SK-N-SH (cell line): Measurements from ENCODE around the gene IL1R1. TPM values are rescaled to one million over a fixed set of nuclear protein-coding genes. Genes with fewer than 3 reads are reported as not detected.

Source experiments
- CTCF ChIA-PET: fragments of 300-600, 350-600 bp; formaldehyde crosslinking; extraction: SDS; loops from one replicate; lab custom pipeline; 2021; lab: Yijun Ruan, JAX
- POLR2A ChIA-PET: fragments of 350-600 bp; sonication (Branson Sonifier 250); formaldehyde crosslinking; extraction: SDS; loops from one replicate; lab custom pipeline; 2020; ENCODE audit warnings: antibody characterized with exemption, inconsistent platforms; lab: Yijun Ruan, JAX
- DNase-seq: peaks from one replicate; pipeline ENCODE4 v3.0.0; 2012
- H2AFZ ChIP-seq: fragments of 200-600 bp; sonication (generic); 2 replicates; pipeline ENCODE4 v1.8.1; 2016; ENCODE audit warnings: antibody characterized with exemption, mild to moderate bottlenecking, low read depth
- H3F3A ChIP-seq: fragments of 200-600 bp; sonication (generic); replicated peaks from 2 replicates; pipeline ENCODE3; 2016; ENCODE audit warnings: antibody characterized with exemption, mild to moderate bottlenecking; ENCODE audit not compliant: insufficient read depth
- H3K27ac ChIP-seq, 2 experiments: fragments of 200-500 bp in 1 of 2; fragments of 200-600 bp in 1 of 2; sonication (Bioruptor generic) in 1 of 2; sonication (generic), shearing (Covaris generic) in 1 of 2; 2 replicates each; pipeline versions ENCODE4 v1.5.1 to v1.6.1; 2014 to 2016; ENCODE audit warnings: low read depth in 2 of 2, inconsistent platforms in 1 of 2, low read length in 1 of 2, mild to moderate bottlenecking in 1 of 2, mixed read lengths in 1 of 2
- H3K27me3 ChIP-seq: fragments of 200-600 bp; sonication (generic), shearing (Covaris generic); 2 replicates; pipeline ENCODE4 v1.6.1; 2016; ENCODE audit warnings: mixed run types; ENCODE audit not compliant: insufficient read depth
- H3K36me3 ChIP-seq, 2 experiments: fragments of 200-500 bp in 1 of 2; fragments of 200-600 bp in 1 of 2; sonication (Bioruptor generic) in 1 of 2; sonication (generic) in 1 of 2; replicated peaks in 1 of 2; 2 replicates each; pipeline versions ENCODE3 to v1.5.1; 2014 to 2016; ENCODE audit warnings: low read length in 1 of 2, mild to moderate bottlenecking in 1 of 2; ENCODE audit not compliant: insufficient read depth in 2 of 2, control insufficient read depth in 1 of 2
- H3K4me1 ChIP-seq, 2 experiments: fragments of 200-500 bp in 1 of 2; fragments of 200-600 bp in 1 of 2; sonication (Bioruptor generic) in 1 of 2; sonication (generic), shearing (Covaris generic) in 1 of 2; 2 replicates each; pipeline versions ENCODE4 v1.5.1 to v1.6.1; 2014 to 2016; ENCODE audit warnings: low read depth in 1 of 2, low read length in 1 of 2, mixed run types in 1 of 2; ENCODE audit not compliant: insufficient read depth in 2 of 2, control insufficient read depth in 1 of 2
- H3K4me2 ChIP-seq: fragments of 200-600 bp; sonication (generic), shearing (Covaris generic); 2 replicates; pipeline ENCODE4 v1.6.1; 2017; ENCODE audit warnings: mixed run types
- H3K4me3 ChIP-seq, 2 experiments: fragments of 200-500 bp in 1 of 2; fragments of 200-600 bp in 1 of 2; sonication (Bioruptor generic) in 1 of 2; sonication (generic), shearing (Covaris generic) in 1 of 2; 2 replicates each; pipeline versions ENCODE4 v1.5.1 to v1.8.1; 2014 to 2016; ENCODE audit warnings: low read depth in 2 of 2, inconsistent platforms in 1 of 2, low read length in 1 of 2, mild to moderate bottlenecking in 1 of 2, mixed read lengths in 1 of 2, moderate library complexity in 1 of 2
- H3K79me2 ChIP-seq: fragments of 200-600 bp; sonication (generic); 2 replicates; pipeline ENCODE4 v1.8.1; 2017; ENCODE audit warnings: mild to moderate bottlenecking; ENCODE audit not compliant: insufficient read depth
- H3K9ac ChIP-seq: fragments of 200-600 bp; sonication (generic); 2 replicates; pipeline ENCODE4 v1.6.1; 2017; ENCODE audit warnings: mixed run types
- H3K9me2 ChIP-seq: fragments of 200-600 bp; sonication (generic); 2 replicates; pipeline ENCODE4 v1.6.1; 2017; ENCODE audit warnings: mixed run types
- H3K9me3 ChIP-seq: fragments of 200-600 bp; sonication (generic); 2 replicates; pipeline ENCODE4 v1.6.1; 2017; ENCODE audit warnings: mixed run types, mild to moderate bottlenecking, moderate library complexity
- H4K20me1 ChIP-seq: fragments of 200-600 bp; sonication (generic); 2 replicates; pipeline ENCODE4 v1.6.1; 2017; ENCODE audit warnings: mild to moderate bottlenecking, mixed run types; ENCODE audit not compliant: insufficient read depth
- CTCF ChIP-seq: fragments of 200-600 bp; sonication (generic); IDR thresholded peaks from 2 replicates; pipeline ENCODE4 v1.6.1; 2017; ENCODE audit warnings: antibody characterized with exemption, mild to moderate bottlenecking, moderate library complexity
- EP300 ChIP-seq, 2 experiments: IDR thresholded peaks; 2 replicates each; pipeline versions ENCODE4 v1.4.0 to v1.6.1; 2012; ENCODE audit warnings: borderline replicate concordance in 1 of 2, low read depth in 1 of 2, low read length in 1 of 2
- EZH2phosphoT487 ChIP-seq: fragments of 200-600 bp; sonication (generic); IDR thresholded peaks from 2 replicates; pipeline ENCODE4 v1.6.1; 2017; ENCODE audit warnings: low read depth, mixed run types, mild to moderate bottlenecking, antibody characterized with exemption, moderate library complexity, borderline replicate concordance
- FOSL2 ChIP-seq: IDR thresholded peaks from 2 replicates; pipeline ENCODE4 v1.4.0; 2012; ENCODE audit warnings: low read depth, mild to moderate bottlenecking, moderate library complexity, borderline replicate concordance
- FOXM1 ChIP-seq: IDR thresholded peaks from 2 replicates; pipeline ENCODE4 v1.4.0; 2012; ENCODE audit warnings: low read depth, mild to moderate bottlenecking
- JUND ChIP-seq: IDR thresholded peaks from 2 replicates; pipeline ENCODE4 v1.4.0; 2012
- MAX ChIP-seq: IDR thresholded peaks from 2 replicates; pipeline ENCODE4 v1.4.0; 2012; ENCODE audit warnings: low read depth
- MEF2A ChIP-seq: IDR thresholded peaks from 2 replicates; pipeline ENCODE4 v1.4.0; 2012; ENCODE audit warnings: low read depth, borderline replicate concordance
- NRF1 ChIP-seq: IDR thresholded peaks from 2 replicates; pipeline ENCODE4 v1.6.1; 2012; ENCODE audit warnings: low read depth, mild to moderate bottlenecking, low read length
- POLR2AphosphoS5 ChIP-seq: IDR thresholded peaks from 2 replicates; pipeline ENCODE4 v1.6.1; 2012; ENCODE audit warnings: low read depth, low read length
- RAD21 ChIP-seq: IDR thresholded peaks from 2 replicates; pipeline ENCODE4 v1.6.1; 2012; ENCODE audit warnings: mild to moderate bottlenecking, low read length
- REST ChIP-seq: IDR thresholded peaks from 2 replicates; pipeline ENCODE4 v1.6.1; 2012; ENCODE audit warnings: mild to moderate bottlenecking, low read depth, low read length, moderate library complexity
- RFX5 ChIP-seq: IDR thresholded peaks from 2 replicates; pipeline ENCODE4 v1.6.1; 2012; ENCODE audit warnings: mild to moderate bottlenecking, improper control_type of control experiment, low read length
- RXRA ChIP-seq: IDR thresholded peaks from 2 replicates; pipeline ENCODE4 v1.4.0; 2012; ENCODE audit warnings: low read depth, mild to moderate bottlenecking, borderline replicate concordance
- SMC3 ChIP-seq: IDR thresholded peaks from 2 replicates; pipeline ENCODE4 v1.6.1; 2012; ENCODE audit warnings: low read depth, low read length, improper control_type of control experiment
- TAF1 ChIP-seq: IDR thresholded peaks from 2 replicates; pipeline ENCODE4 v1.6.1; 2012; ENCODE audit warnings: low read depth, mild to moderate bottlenecking, low read length, moderate library complexity, borderline replicate concordance
- TCF12 ChIP-seq: IDR thresholded peaks from 2 replicates; pipeline ENCODE4 v1.4.0; 2012
- TEAD4 ChIP-seq: IDR thresholded peaks from 2 replicates; pipeline ENCODE4 v1.4.0; 2012; ENCODE audit warnings: mild to moderate bottlenecking, borderline replicate concordance; ENCODE audit not compliant: insufficient read depth
- USF1 ChIP-seq: IDR thresholded peaks from 2 replicates; pipeline ENCODE4 v1.4.0; 2012; ENCODE audit warnings: low read depth, borderline replicate concordance
- YY1 ChIP-seq: IDR thresholded peaks from 2 replicates; pipeline ENCODE4 v1.4.0; 2012; ENCODE audit warnings: low read depth, mild to moderate bottlenecking
- WGBS: methylation state at CpG from one replicate; pipeline ENCODE4 v1.1.6; 2017; ENCODE audit warnings: low lambda C conversion rate; 5-methylcytosine and 5-hydroxymethylcytosine counted together
- polyA plus RNA-seq, 3 experiments: library from polyadenylated mRNA; depleted of rRNA; stranded (reverse); fragments of >200 nt; gene quantifications; 2 replicates each; pipeline ENCODE4 v1.2.3, GENCODE V29; 2012

Gene IL1R1
- polyA plus RNA-seq, 1 of the 3 experiments (the other 2 are of a cell fraction): 13.3 TPM

GRCh38 chr2:102184018-102184417, 41.5 kb downstream of the IL1R1 start:
- Histone ChIP-seq H4K20me1 (no peaks in the 10 kb centered on the region), H3K79me2 (no peaks in the 10 kb centered on the region), H3K9me3 (no peaks in the 10 kb centered on the region), H3K4me1 (no peaks in the 10 kb centered on the region; a peak in 1 of 4 replicates), H3K36me3 (no peaks in the 10 kb centered on the region), H3K4me3 (no peak overlapping the region), H2AFZ (peak overlapping the region; percentile 61; the same call in 1 of the 2 replicates), H3F3A (peaks cover 6% of the 10 kb centered on the region), H3K27ac (no peak overlapping the region), H3K27me3 (no peaks in the 10 kb centered on the region), H3K4me2 (no peak overlapping the region), H3K9me2 (no peaks in the 10 kb centered on the region), H3K9ac (no peak overlapping the region)
- TF ChIP-seq NRF1 (no peak), RFX5 (no peak), EZH2phosphoT487 (no peak), RAD21 (no peak), SMC3 (no peak), USF1 (no peak), RXRA (no peak), MEF2A (no peak), JUND (no peak), REST (no peak), POLR2AphosphoS5 (no peak), CTCF (no peak), FOXM1 (no peak), YY1 (no peak), TAF1 (no peak), FOSL2 (no peak), MAX (no peak), TEAD4 (no peak), TCF12 (no peak), EP300 (IDR thresholded peaks at IDR 0.05; ENCODE audit: borderline replicate concordance in 1 of 2, low read depth in 1 of 2, low read length in 1 of 2) (no peak)
- no peak for DNase-seq
- WGBS: 27% methylated on average over 2 of the region's 2 CpGs
- CTCF ChIA-PET: interaction anchor here (1.1 to 1.4 kb wide), 2 partner anchors 46 to 164 kb away, joined by 3 to 4 read pairs; no protein-coding TSS in a partner anchor
- POLR2A ChIA-PET: no interaction called here
